ENCODE results near the gene MID2. TPM values are rescaled to one million over a fixed set of nuclear protein-coding genes. Genes with fewer than 3 reads are reported as not detected.
A peak's percentile ranks its signal among the peaks of the same experiment; 100 is the strongest.
"Not testable (repeated sequence)": the region's sequence is repeated elsewhere in the genome, so short reads cannot be mapped to it uniquely, and the experiment has no call there.

The MID2 gene
- total RNA-seq, 2 donors from 2014 or later = 32.1 to 43.4 TPM

- DNase-seq (ENCODE audit: low spot score) = no peak
- intact Hi-C loops (cut with DNase I) = loop anchor here in 1 of 2 donors (5.0 kb wide), 1 partner anchor 758 kb away; no protein-coding TSS in a partner anchor
These were observed 8.9 kb downstream of the MID2 start for GRCh38 chrX:107834275-107835201.

GRCh38 chrX:107836958-107837357 is 11.3 kb downstream of the MID2 start:
- intact Hi-C loops (cut with DNase I) = loop anchor here in 1 of 2 donors (5.0 kb wide), 1 partner anchor 755 kb away; no protein-coding TSS in a partner anchor
- DNase-seq (ENCODE audit: low spot score) = no peak

- peak; percentile 60 for DNase-seq (ENCODE audit: low spot score)
- intact Hi-C loops (cut with DNase I) = no loop called here
These were observed 15.3 kb downstream of the MID2 start for GRCh38 chrX:107840971-107841370.

GRCh38 chrX:107842715-107843400 is 17.2 kb downstream of the MID2 start:
- intact Hi-C loops (cut with DNase I) = no loop called here

GRCh38 chrX:107845625-107846024 is 20.0 kb downstream of the MID2 start:
- intact Hi-C loops (cut with DNase I) = no loop called here
- no peak for DNase-seq (ENCODE audit: low spot score)

More at GRCh38 chrX:107842715-107843400, 17.2 kb downstream of the MID2 start:
- DNase-seq (ENCODE audit: low spot score) = no peak

- DNase-seq (ENCODE audit: low spot score) = no peak
- intact Hi-C loops (cut with DNase I) = no loop called here
These were observed 22.9 kb downstream of the MID2 start for GRCh38 chrX:107848591-107848990.

GRCh38 chrX:107849747-107850421 is 24.2 kb downstream of the MID2 start:
- DNase-seq (ENCODE audit: low spot score) = no peak
- intact Hi-C loops (cut with DNase I) = no loop called here

GRCh38 chrX:107850422-107850765 is 24.7 kb downstream of the MID2 start:
- intact Hi-C loops (cut with DNase I) = no loop called here
- no peak for DNase-seq (ENCODE audit: low spot score)

GRCh38 chrX:107851215-107851614 is 25.5 kb downstream of the MID2 start:
- intact Hi-C loops (cut with DNase I) = no loop called here
- no peak for DNase-seq (ENCODE audit: low spot score)

- intact Hi-C loops (cut with DNase I); DNase-seq (ENCODE audit: low spot score): not testable (repeated sequence)
These were observed 26.0 kb downstream of the MID2 start for GRCh38 chrX:107851665-107852064.

- intact Hi-C loops (cut with DNase I) = no loop called here
- no peak for DNase-seq (ENCODE audit: low spot score)
These were observed 30.6 kb downstream of the MID2 start for GRCh38 chrX:107856289-107856688.

- intact Hi-C loops (cut with DNase I); DNase-seq (ENCODE audit: low spot score): not testable (repeated sequence)
These were observed 31.4 kb downstream of the MID2 start for GRCh38 chrX:107857041-107857440.

- intact Hi-C loops (cut with DNase I) = no loop called here
- DNase-seq (ENCODE audit: low spot score) = no peak
These were observed 32.2 kb downstream of the MID2 start for GRCh38 chrX:107857837-107858236.

- no peak for DNase-seq (ENCODE audit: low spot score)
- intact Hi-C loops (cut with DNase I) = no loop called here
These were observed 35.4 kb downstream of the MID2 start for GRCh38 chrX:107861056-107861455.

- intact Hi-C loops (cut with DNase I) = no loop called here
- no peak for DNase-seq (ENCODE audit: low spot score)
These were observed 45.5 kb downstream of the MID2 start for GRCh38 chrX:107871136-107871535.

GRCh38 chrX:107878106-107878505 is 52.4 kb downstream of the MID2 start:
- DNase-seq (ENCODE audit: low spot score) = no peak
- intact Hi-C loops (cut with DNase I) = no loop called here

GRCh38 chrX:107880054-107880610 is 54.5 kb downstream of the MID2 start:
- intact Hi-C loops (cut with DNase I) = no loop called here
- DNase-seq (ENCODE audit: low spot score) = no peak

- DNase-seq (ENCODE audit: low spot score) = no peak
These were observed 68.4 kb downstream of the MID2 start for GRCh38 chrX:107894038-107894437.

GRCh38 chrX:107902721-107903120 is 77.1 kb downstream of the MID2 start:
- no peak for DNase-seq (ENCODE audit: low spot score)
- intact Hi-C loops (cut with DNase I) = loop anchor here in 1 of 2 donors (10.0 kb wide), 1 partner anchor 238 kb away; no protein-coding TSS in a partner anchor

More at GRCh38 chrX:107894038-107894437, 68.4 kb downstream of the MID2 start:
- intact Hi-C loops (cut with DNase I) = no loop called here

Measured in posterior vena cava (tissue), 2 donors.